Stimulated activated effector memory CD8-positive, alpha-beta T cell treated with anti-CD3 and anti-CD28 coated beads, Interleukin-12 subunit alpha, Interleukin-12 subunit beta, amount 100 ng/mL, for 72 hours (primary cell): ENCODE results near the gene CIB4.
A peak's percentile ranks its signal among the peaks of the same experiment; 100 is the strongest.

Experiments used
- ATAC-seq: fragments of 150-1000 bp; cut with Tn5 transposase; 2 replicates; pipeline ENCODE4 v1.10.0; 2021
- DNase-seq, 2 donors: peaks; one replicate each; pipeline ENCODE4 v3.0.0; 2021 to 2022; ENCODE audit warnings: low spot score in 2 of 2
- H3K27ac Mint-ChIP-seq: one replicate; pipeline ENCODE4 v1.8.0; 2022; ENCODE audit warnings: mild to moderate bottlenecking, mixed read lengths
- H3K36me3 Mint-ChIP-seq: one replicate; pipeline ENCODE4 v1.8.0; 2022; ENCODE audit warnings: mild to moderate bottlenecking, mixed read lengths
- H3K4me1 Mint-ChIP-seq: one replicate; pipeline ENCODE4 v1.8.0; 2022; ENCODE audit warnings: mixed read lengths
- H3K4me3 Mint-ChIP-seq: one replicate; pipeline ENCODE4 v1.8.0; 2022; ENCODE audit warnings: mild to moderate bottlenecking, mixed read lengths
- H3K9me3 Mint-ChIP-seq: one replicate; pipeline ENCODE4 v1.8.0; 2022; ENCODE audit warnings: mixed read lengths

CIB4 gene

GRCh38 chr2:26653207-26654060 lies 12.3 kb upstream of the CIB4 start:
- Mint-ChIP-seq H3K36me3 (no peaks in the 10 kb centered on the region), H3K4me3 (no peak overlapping the region), H3K27ac (no peak overlapping the region), H3K9me3 (no peaks in the 10 kb centered on the region), H3K4me1 (no peaks in the 10 kb centered on the region)
- DNase-seq (no peak), ATAC-seq (peak; percentile 24)

- no peak for DNase-seq
- H3K4me3 Mint-ChIP-seq, result no peak overlapping the region
- H3K9me3 Mint-ChIP-seq, result no peaks in the 10 kb centered on the region
These were observed 11.3 kb upstream of the CIB4 start for GRCh38 chr2:26652361-26653041.

GRCh38 chr2:26651799-26652198 lies 10.6 kb upstream of the CIB4 start:
- Mint-ChIP-seq H3K4me3 (no peak overlapping the region), H3K9me3 (no peaks in the 10 kb centered on the region), H3K4me1 (no peaks in the 10 kb centered on the region), H3K27ac (no peak overlapping the region), H3K36me3 (no peaks in the 10 kb centered on the region)
- no peak for ATAC-seq
- no peak for DNase-seq

More at GRCh38 chr2:26652361-26653041, 11.3 kb upstream of the CIB4 start:
- ATAC-seq, result no peak
- Mint-ChIP-seq H3K4me1 (no peaks in the 10 kb centered on the region), H3K27ac (no peak overlapping the region), H3K36me3 (no peaks in the 10 kb centered on the region)

DNA sequence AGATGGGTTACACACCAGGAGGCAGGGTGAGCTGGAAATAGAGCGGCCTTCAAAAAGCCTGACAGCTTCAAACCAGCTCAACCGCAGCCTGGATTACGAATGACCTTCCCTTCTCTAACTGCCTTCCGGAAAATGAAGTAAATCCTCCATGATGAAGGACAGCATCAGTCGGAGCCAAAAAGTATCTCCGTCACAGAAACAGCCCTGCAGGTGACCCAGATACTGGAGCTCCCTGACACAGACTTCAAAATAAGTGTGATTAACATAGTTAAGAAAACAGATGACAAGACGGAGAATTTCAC lies 10.3 kb upstream of the CIB4 start:
- no peak overlapping the region for H3K27ac Mint-ChIP-seq
- DNase-seq (no peak), ATAC-seq (no peak)
- H3K9me3 Mint-ChIP-seq, result no peaks in the 10 kb centered on the region
- H3K4me3 Mint-ChIP-seq, result no peak overlapping the region
- H3K36me3 Mint-ChIP-seq, result no peaks in the 10 kb centered on the region
- no peaks in the 10 kb centered on the region for H3K4me1 Mint-ChIP-seq

- Mint-ChIP-seq H3K27ac (no peak overlapping the region), H3K4me3 (no peak overlapping the region), H3K9me3 (no peaks in the 10 kb centered on the region), H3K4me1 (no peaks in the 10 kb centered on the region), H3K36me3 (no peaks in the 10 kb centered on the region)
- DNase-seq (no peak), ATAC-seq (no peak)
These were observed 9.7 kb upstream of the CIB4 start for GRCh38 chr2:26650713-26651469.

DNA sequence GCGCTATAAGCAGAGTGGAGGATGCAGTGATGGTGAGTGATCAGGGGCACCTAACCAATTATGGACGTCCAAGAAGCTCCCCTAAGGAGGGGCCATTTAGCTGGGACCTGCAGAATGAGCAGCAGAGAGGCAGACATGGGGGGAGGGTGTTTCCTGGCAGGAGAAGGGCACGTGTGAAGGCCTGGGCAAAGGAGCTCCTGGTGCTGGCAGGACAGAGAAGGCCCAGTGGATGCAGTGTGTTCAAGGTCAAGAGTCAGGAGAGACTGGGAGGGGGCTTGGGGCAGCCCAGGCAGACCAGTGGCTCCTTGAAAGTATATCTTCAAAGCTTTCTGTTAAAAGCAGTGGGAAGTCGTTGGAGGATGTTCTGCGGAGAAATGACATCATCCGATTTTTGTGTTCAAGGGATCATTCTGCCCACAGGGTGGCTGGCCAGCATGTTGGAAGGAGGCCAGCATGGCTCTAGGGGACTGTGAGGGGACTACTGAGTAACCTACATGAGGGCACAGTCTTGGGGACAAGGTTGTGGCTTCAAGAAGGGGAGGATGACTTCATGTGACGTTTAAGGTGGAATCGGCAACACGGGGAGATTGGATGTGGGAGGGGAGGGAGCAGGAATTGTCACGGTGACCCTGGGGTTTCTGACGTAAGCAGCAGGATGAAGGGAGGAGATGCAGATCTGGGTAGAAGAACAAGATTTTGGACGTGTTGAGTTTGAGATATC lies 9.0 kb upstream of the CIB4 start:
- DNase-seq (no peak), ATAC-seq (no peak)
- H3K36me3 Mint-ChIP-seq, result no peaks in the 10 kb centered on the region
- no peak overlapping the region for H3K4me3 Mint-ChIP-seq
- H3K9me3 Mint-ChIP-seq, result no peaks in the 10 kb centered on the region
- H3K4me1 Mint-ChIP-seq, result no peaks in the 10 kb centered on the region
- H3K27ac Mint-ChIP-seq, result peak overlapping the region; percentile 35

- no peaks in the 10 kb centered on the region for H3K4me1 Mint-ChIP-seq
- H3K36me3 Mint-ChIP-seq, result no peaks in the 10 kb centered on the region
- H3K27ac Mint-ChIP-seq, result no peak overlapping the region
- no peaks in the 10 kb centered on the region for H3K9me3 Mint-ChIP-seq
- no peak overlapping the region for H3K4me3 Mint-ChIP-seq
- DNase-seq, result no peak
- no peak for ATAC-seq
These were observed 8.2 kb upstream of the CIB4 start for GRCh38 chr2:26649322-26649721.

GRCh38 chr2:26648516-26648915 lies 7.3 kb upstream of the CIB4 start:
- no peaks in the 10 kb centered on the region for H3K4me1 Mint-ChIP-seq

DNA sequence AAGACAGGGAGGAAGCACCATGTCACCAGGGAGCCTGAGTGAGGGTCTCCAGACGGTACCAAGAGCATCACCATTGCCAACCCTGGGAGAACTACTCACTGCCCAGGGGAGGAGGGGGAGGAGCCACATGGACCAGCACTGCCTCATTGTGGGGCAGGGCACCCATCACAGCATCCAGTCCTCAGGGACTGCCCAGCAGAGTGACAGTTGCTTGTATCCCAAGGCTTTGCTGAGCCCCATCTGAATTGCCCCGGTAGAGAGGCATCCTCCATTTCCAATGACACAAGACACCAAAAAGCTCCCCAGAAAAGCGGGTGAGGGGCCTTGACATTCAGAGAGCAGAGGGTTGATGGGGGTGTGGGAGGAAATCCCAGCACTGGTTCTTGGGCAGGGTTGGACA lies 6.8 kb upstream of the CIB4 start:
- Mint-ChIP-seq H3K36me3 (no peaks in the 10 kb centered on the region), H3K9me3 (no peaks in the 10 kb centered on the region), H3K4me3 (no peak overlapping the region), H3K4me1 (no peaks in the 10 kb centered on the region), H3K27ac (no peak overlapping the region)
- DNase-seq (no peak), ATAC-seq (no peak)

More at GRCh38 chr2:26648516-26648915, 7.3 kb upstream of the CIB4 start:
- Mint-ChIP-seq H3K4me3 (no peak overlapping the region), H3K9me3 (no peaks in the 10 kb centered on the region), H3K36me3 (no peaks in the 10 kb centered on the region), H3K27ac (no peak overlapping the region)
- DNase-seq, result no peak
- ATAC-seq, result no peak

DNA sequence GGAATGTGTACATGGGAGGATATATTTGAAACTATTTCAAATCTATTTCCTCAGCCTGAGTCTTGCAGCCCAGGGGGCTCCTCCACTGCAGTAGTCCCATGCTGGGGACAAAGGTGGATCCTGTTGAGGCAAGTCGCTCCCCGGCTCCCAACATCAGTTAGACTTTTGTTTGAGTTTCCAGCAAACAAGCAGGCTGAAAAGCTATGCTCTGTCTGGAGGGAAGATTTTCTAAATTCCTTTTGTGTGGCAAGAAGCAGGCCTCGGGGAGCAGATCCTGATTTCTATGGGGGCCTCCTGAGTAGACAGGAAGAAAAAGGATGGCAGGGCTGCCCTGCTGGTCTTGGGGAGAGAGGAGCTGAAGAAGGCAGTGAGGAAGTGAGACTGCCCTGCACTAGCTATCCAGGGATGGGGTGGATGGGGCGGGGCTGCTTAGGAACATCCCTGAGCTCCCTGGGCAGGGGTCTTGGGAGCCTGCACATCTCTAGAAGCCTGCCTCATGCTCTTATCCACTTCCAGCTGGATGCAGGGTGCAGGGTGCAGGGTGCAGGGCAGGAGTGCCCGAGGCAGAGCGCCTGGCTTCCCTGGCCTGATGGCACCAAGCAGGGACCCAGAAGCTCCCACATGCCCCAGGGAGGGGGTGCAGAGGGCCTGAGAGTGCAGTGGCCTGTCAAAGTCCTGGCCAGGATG lies 6.0 kb upstream of the CIB4 start:
- ATAC-seq (peak; percentile 24), DNase-seq (no peak)
- Mint-ChIP-seq H3K36me3 (no peaks in the 10 kb centered on the region), H3K4me1 (no peaks in the 10 kb centered on the region), H3K4me3 (no peak overlapping the region), H3K9me3 (no peaks in the 10 kb centered on the region), H3K27ac (no peak overlapping the region)

GRCh38 chr2:26645762-26646161 lies 4.6 kb upstream of the CIB4 start:
- H3K4me3 Mint-ChIP-seq, result no peak overlapping the region
- H3K36me3 Mint-ChIP-seq, result no peaks in the 10 kb centered on the region
- no peak for DNase-seq
- no peak overlapping the region for H3K27ac Mint-ChIP-seq
- no peak for ATAC-seq
- no peaks in the 10 kb centered on the region for H3K4me1 Mint-ChIP-seq
- no peaks in the 10 kb centered on the region for H3K9me3 Mint-ChIP-seq

- Mint-ChIP-seq H3K4me3 (no peak overlapping the region), H3K9me3 (no peaks in the 10 kb centered on the region), H3K36me3 (no peaks in the 10 kb centered on the region), H3K27ac (no peak overlapping the region), H3K4me1 (peaks cover 6% of the 10 kb centered on the region)
- DNase-seq (no peak), ATAC-seq (no peak)
These were observed 3.1 kb upstream of the CIB4 start for GRCh38 chr2:26644188-26644835.

- Mint-ChIP-seq H3K36me3 (no peaks in the 10 kb centered on the region), H3K4me3 (no peak overlapping the region), H3K4me1 (peaks cover 6% of the 10 kb centered on the region), H3K9me3 (no peaks in the 10 kb centered on the region), H3K27ac (no peak overlapping the region)
- no peak for ATAC-seq
- DNase-seq, result no peak
These were observed 1.3 kb upstream of the CIB4 start for GRCh38 chr2:26642429-26642828.

- H3K9me3 Mint-ChIP-seq, result no peaks in the 10 kb centered on the region
- no peak overlapping the region for H3K4me3 Mint-ChIP-seq
- peaks cover 6% of the 10 kb centered on the region for H3K4me1 Mint-ChIP-seq
- ATAC-seq, result no peak
- H3K27ac Mint-ChIP-seq, result no peak overlapping the region
- H3K36me3 Mint-ChIP-seq, result no peaks in the 10 kb centered on the region
- DNase-seq, result no peak
These were observed 828 bp downstream of the CIB4 start for GRCh38 chr2:26640331-26640745.
